ENCODE measurements around the gene GPC3. TPM values are rescaled to one million over a fixed set of nuclear protein-coding genes. Genes with fewer than 3 reads are reported as not detected.

Gene GPC3
- polyA plus RNA-seq, 3 donors, result not detected

- intact Hi-C loops (cut with micrococcal nuclease), result no loop called here
These were observed 57.0 kb downstream of the GPC3 start for GRCh38 chrX:133928365-133928764.

GRCh38 chrX:133926809-133927208 lies 58.6 kb downstream of the GPC3 start:
- TF ChIP-seq CTCF (IDR thresholded peaks at IDR 0.05), result no peak
- intact Hi-C loops (cut with micrococcal nuclease), result no loop called here

More at GRCh38 chrX:133928365-133928764, 57.0 kb downstream of the GPC3 start:
- Histone ChIP-seq H3K36me3 (replicated peaks in 1 of 2; ENCODE audit: control insufficient read depth in 1 of 2, insufficient read depth in 2 of 2, low read length in 2 of 2) (no peaks in the 10 kb centered on the region), H3K4me3 (replicated peaks in 1 of 3; ENCODE audit: low read depth in 2 of 3, low read length in 3 of 3) (no peak overlapping the region), H4K20me1 (ENCODE audit: insufficient read depth, low read length) (no peaks in the 10 kb centered on the region), H3K9ac (ENCODE audit: insufficient read depth, low read length, poor library complexity, severe bottlenecking) (no peak overlapping the region), H3K79me2 (ENCODE audit: insufficient read depth, low read length) (no peaks in the 10 kb centered on the region), H3K4me1 (ENCODE audit: control insufficient read depth in 1 of 2, insufficient read depth in 2 of 2, low read length in 2 of 2) (no peaks in the 10 kb centered on the region), H3K27ac (ENCODE audit: low read depth in 1 of 2, low read length in 2 of 2) (no peak overlapping the region), H3K9me3 (replicated peaks in 1 of 2; ENCODE audit: control insufficient read depth in 1 of 2, insufficient read depth in 1 of 2, low read length in 2 of 2) (no peaks in the 10 kb centered on the region), H3K27me3 (ENCODE audit: control insufficient read depth in 2 of 2, insufficient read depth in 2 of 2, low read length in 2 of 2) (peaks cover 0 to 2% of the 10 kb centered on the region in 2 donors), H3K4me2 (replicated peaks; ENCODE audit: extremely low read depth, low read length, poor library complexity, severe bottlenecking) (no peak overlapping the region), H2AFZ (ENCODE audit: insufficient read depth, low read depth, low read length, poor library complexity, severe bottlenecking) (no peak overlapping the region)
- no CpG with 5 or more reads among the region's 1 CpG for WGBS (ENCODE audit: insufficient coverage)
- no peak for TF ChIP-seq CTCF (IDR thresholded peaks at IDR 0.05)
- H3K4me3 Mint-ChIP-seq, result no peak overlapping the region
- no peak for DNase-seq
- peaks cover 0 to 3% (median 0%) of the 10 kb centered on the region in 3 donors for H3K27me3 Mint-ChIP-seq (ENCODE audit: low read depth in 3 of 3)
- H3K27ac Mint-ChIP-seq, result no peak overlapping the region
- H3K4me1 Mint-ChIP-seq, result no peaks in the 10 kb centered on the region
- H3K9me3 Mint-ChIP-seq, result peaks cover 0 to 5% (median 0%) of the 10 kb centered on the region in 7 donors
- H3K36me3 Mint-ChIP-seq, result no peaks in the 10 kb centered on the region

More at GRCh38 chrX:133926809-133927208, 58.6 kb downstream of the GPC3 start:
- H3K4me3 ChIP-seq (replicated peaks in 1 of 3; ENCODE audit: low read depth in 2 of 3, low read length in 3 of 3), result no peak overlapping the region
- H3K9me3 Mint-ChIP-seq, result peaks cover 0 to 8% (median 0%) of the 10 kb centered on the region in 7 donors
- WGBS (ENCODE audit: insufficient coverage), result 100% methylated on average over 1 of the region's 4 CpGs
- H3K4me1 ChIP-seq (ENCODE audit: control insufficient read depth in 1 of 2, insufficient read depth in 2 of 2, low read length in 2 of 2), result no peaks in the 10 kb centered on the region
- H3K79me2 ChIP-seq (ENCODE audit: insufficient read depth, low read length), result no peaks in the 10 kb centered on the region
- no peaks in the 10 kb centered on the region for H3K9me3 ChIP-seq (replicated peaks in 1 of 2; ENCODE audit: control insufficient read depth in 1 of 2, insufficient read depth in 1 of 2, low read length in 2 of 2)
- H3K27ac ChIP-seq (ENCODE audit: low read depth in 1 of 2, low read length in 2 of 2), result no peak overlapping the region
- no peak overlapping the region for H3K9ac ChIP-seq (ENCODE audit: insufficient read depth, low read length, poor library complexity, severe bottlenecking)
- H2AFZ ChIP-seq (ENCODE audit: insufficient read depth, low read depth, low read length, poor library complexity, severe bottlenecking), result no peak overlapping the region
- peaks cover 0 to 3% (median 0%) of the 10 kb centered on the region in 3 donors for H3K27me3 Mint-ChIP-seq (ENCODE audit: low read depth in 3 of 3)
- H3K27me3 ChIP-seq (ENCODE audit: control insufficient read depth in 2 of 2, insufficient read depth in 2 of 2, low read length in 2 of 2), result peaks cover 0 to 2% of the 10 kb centered on the region in 2 donors
- no peak overlapping the region for H3K4me3 Mint-ChIP-seq
- no peak overlapping the region for H3K27ac Mint-ChIP-seq
- no peaks in the 10 kb centered on the region for H3K36me3 ChIP-seq (replicated peaks in 1 of 2; ENCODE audit: control insufficient read depth in 1 of 2, insufficient read depth in 2 of 2, low read length in 2 of 2)
- no peak for DNase-seq
- H3K4me2 ChIP-seq (replicated peaks; ENCODE audit: extremely low read depth, low read length, poor library complexity, severe bottlenecking), result no peak overlapping the region
- H3K36me3 Mint-ChIP-seq, result no peaks in the 10 kb centered on the region
- no peaks in the 10 kb centered on the region for H3K4me1 Mint-ChIP-seq
- no peaks in the 10 kb centered on the region for H4K20me1 ChIP-seq (ENCODE audit: insufficient read depth, low read length)
